Ovary (tissue), 9 donors: ENCODE data around the gene FLNB. TPM values are rescaled to one million over a fixed set of nuclear protein-coding genes. Genes with fewer than 3 reads are reported as not detected.

ENCODE experiments used
- DNase-seq, 5 donors: peaks; one replicate each; pipeline ENCODE4 v3.0.0-alpha.2; 2019 to 2020
- H3K27ac ChIP-seq, 2 donors: fragments of 200-600 bp; one replicate each; pipeline versions ENCODE4 v1.5.1 to v1.8.0; 2019 to 2022
- H3K27me3 ChIP-seq: fragments of 200-600 bp; one replicate; pipeline ENCODE4 v1.8.0; 2022
- H3K36me3 ChIP-seq: fragments of 200-600 bp; sonication (generic); one replicate; pipeline ENCODE4 v1.5.1; 2019
- H3K4me1 ChIP-seq: one replicate; pipeline ENCODE4 v1.8.1; 2013; ENCODE audit warnings: mild to moderate bottlenecking, moderate library complexity; ENCODE audit not compliant: insufficient read depth
- H3K4me3 ChIP-seq: fragments of 200-600 bp; sonication (generic); one replicate; pipeline ENCODE4 v1.5.1; 2017
- H3K9me3 ChIP-seq, 2 donors: fragments of 200-600 bp in 1 of 2; sonication (generic) in 1 of 2; one replicate each; pipeline versions ENCODE4 v1.5.1 to v1.8.1; 2013 to 2019; ENCODE audit warnings: mild to moderate bottlenecking in 1 of 2, moderate library complexity in 1 of 2
- CTCF ChIP-seq, 3 donors: fragments of 450-650 bp in 2 of 3; fragments of 200-600 bp in 1 of 3; IDR thresholded peaks; one replicate each; pipeline versions ENCODE4 v1.5.1 to v1.8.0; 2016 to 2022; ENCODE audit warnings: antibody characterized with exemption in 3 of 3, mild to moderate bottlenecking in 1 of 3
- EP300 ChIP-seq: sonication (generic); formaldehyde crosslinking; IDR thresholded peaks from one replicate; pipeline ENCODE4 v1.6.1; 2017; ENCODE audit warnings: antibody characterized with exemption
- POLR2A ChIP-seq: fragments of 450-650 bp; IDR thresholded peaks from one replicate; pipeline ENCODE4 v1.6.1; 2017; ENCODE audit warnings: antibody characterized with exemption, mild to moderate bottlenecking, moderate library complexity
- WGBS, 3 donors: extraction: QIAGEN DNeasy Blood & Tissue Kit in 1 of 3; methylation state at CpG; one replicate each; pipeline versions ENCODE4 v1.1.5 to v1.1.7; 2013 to 2017; 5-methylcytosine and 5-hydroxymethylcytosine counted together
- intact Hi-C, 4 donors: fragments of 100-400 bp; cut with DNase I; formaldehyde crosslinking; loops; one replicate each; pipeline versions ENCODE4 v1.11.0 to v1.15.1; 2022 to 2023
- polyA plus RNA-seq, 2 donors: library from polyadenylated mRNA; stranded (reverse); fragments of 200-250 nt in 1 of 2; fragments of 350-450 nt in 1 of 2; fragmentation: Illumina TruSeq in 1 of 2; extraction: RNeasy Lipid Tissue Mini Kit (QIAGEN cat#74804) in 1 of 2; gene quantifications; one replicate each; pipeline ENCODE4 v1.2.3, GENCODE V29; 2013 to 2014
- total RNA-seq, 7 donors: library from RNA; depleted of rRNA in 2 of 7; stranded (reverse); fragments of >200 nt in 2 of 7; fragmentation: NEBNext Ultra II Directional in 3 of 7; extraction: Animal tissue kit (Norgen Biotek cat#: 25700) in 3 of 7; gene quantifications; one replicate each; pipeline versions ENCODE4 v1.1.0 to v1.2.4, GENCODE V29; 2016 to 2023
- donor health status: DM: no; HTN: no; CAD: no; lungs with moderate emphysema.
- donor health status: DM: no; HTN: no; CAD: no.
- donor health status: Bipolar disorder and iron deficiency.
- donor health status: DM: yes; HTN: yes; CAD: no.
- donor health status: DM: no; HTN: no; CAD: no.
- donor health status: DM: yes; HTN: yes; CAD: no.

Gene FLNB
- total and polyA plus RNA-seq, 9 donors, result 51.9 to 190 (median 126) TPM

- DNase-seq, result no peak
- WGBS, 3 donors, result 75 to 93% (median 76%) methylated on average over 6 of the region's 6 CpGs
These were observed 26.7 kb downstream of the FLNB start for GRCh38 chr3:58034738-58035523.

GRCh38 chr3:58035524-58036255 is 27.5 kb downstream of the FLNB start:
- WGBS, 3 donors, result 68 to 83% (median 82%) methylated on average over 11 of the region's 11 CpGs
- intact Hi-C loops, result no loop called here
- Histone ChIP-seq H3K36me3 (no peaks in the 10 kb centered on the region), H3K27ac (no peak overlapping the region), H3K27me3 (no peaks in the 10 kb centered on the region), H3K4me1 (peaks cover 9% of the 10 kb centered on the region), H3K9me3 (no peaks in the 10 kb centered on the region), H3K4me3 (no peak overlapping the region)
- DNase-seq, result no peak
- TF ChIP-seq POLR2A (no peak), CTCF (IDR thresholded peaks at IDR 0.05) (no peak), EP300 (no peak)

More at GRCh38 chr3:58034738-58035523, 26.7 kb downstream of the FLNB start:
- H3K27ac ChIP-seq, result no peak overlapping the region
- intact Hi-C loops, result no loop called here
- H3K4me1 ChIP-seq, result peaks cover 4% of the 10 kb centered on the region
- no peaks in the 10 kb centered on the region for H3K36me3 ChIP-seq
- H3K4me3 ChIP-seq, result no peak overlapping the region
- H3K9me3 ChIP-seq, result no peaks in the 10 kb centered on the region
- TF ChIP-seq CTCF (IDR thresholded peaks at IDR 0.05) (no peak), POLR2A (no peak), EP300 (no peak)
- H3K27me3 ChIP-seq, result no peaks in the 10 kb centered on the region

- Histone ChIP-seq H3K27me3 (no peaks in the 10 kb centered on the region), H3K27ac (no peak overlapping the region), H3K9me3 (no peaks in the 10 kb centered on the region), H3K36me3 (no peaks in the 10 kb centered on the region), H3K4me1 (peaks cover 15% of the 10 kb centered on the region), H3K4me3 (no peak overlapping the region)
- intact Hi-C loops, result no loop called here
- TF ChIP-seq EP300 (no peak), POLR2A (no peak), CTCF (IDR thresholded peaks at IDR 0.05) (no peak)
- 81% methylated on average over 8 of the region's 8 CpGs for WGBS, 3 donors
- DNase-seq, result no peak
These were observed 28.2 kb downstream of the FLNB start for GRCh38 chr3:58036293-58037032.

GRCh38 chr3:58037141-58037910 is 29.1 kb downstream of the FLNB start:
- Histone ChIP-seq H3K27ac (no peak overlapping the region), H3K9me3 (no peaks in the 10 kb centered on the region), H3K27me3 (no peaks in the 10 kb centered on the region), H3K36me3 (no peaks in the 10 kb centered on the region), H3K4me3 (no peak overlapping the region), H3K4me1 (peaks cover 18% of the 10 kb centered on the region)
- 97 to 98% (median 98%) methylated on average over 13 of the region's 13 CpGs for WGBS, 3 donors
- intact Hi-C loops, result no loop called here
- DNase-seq, result no peak
- TF ChIP-seq EP300 (no peak), CTCF (IDR thresholded peaks at IDR 0.05) (no peak), POLR2A (no peak)
